ENCODE measurements around the gene CYP26A1. TPM values are rescaled to one million over a fixed set of nuclear protein-coding genes. Genes with fewer than 3 reads are reported as not detected.

CYP26A1 gene
- total RNA-seq, 1 donor: not detected

DNA sequence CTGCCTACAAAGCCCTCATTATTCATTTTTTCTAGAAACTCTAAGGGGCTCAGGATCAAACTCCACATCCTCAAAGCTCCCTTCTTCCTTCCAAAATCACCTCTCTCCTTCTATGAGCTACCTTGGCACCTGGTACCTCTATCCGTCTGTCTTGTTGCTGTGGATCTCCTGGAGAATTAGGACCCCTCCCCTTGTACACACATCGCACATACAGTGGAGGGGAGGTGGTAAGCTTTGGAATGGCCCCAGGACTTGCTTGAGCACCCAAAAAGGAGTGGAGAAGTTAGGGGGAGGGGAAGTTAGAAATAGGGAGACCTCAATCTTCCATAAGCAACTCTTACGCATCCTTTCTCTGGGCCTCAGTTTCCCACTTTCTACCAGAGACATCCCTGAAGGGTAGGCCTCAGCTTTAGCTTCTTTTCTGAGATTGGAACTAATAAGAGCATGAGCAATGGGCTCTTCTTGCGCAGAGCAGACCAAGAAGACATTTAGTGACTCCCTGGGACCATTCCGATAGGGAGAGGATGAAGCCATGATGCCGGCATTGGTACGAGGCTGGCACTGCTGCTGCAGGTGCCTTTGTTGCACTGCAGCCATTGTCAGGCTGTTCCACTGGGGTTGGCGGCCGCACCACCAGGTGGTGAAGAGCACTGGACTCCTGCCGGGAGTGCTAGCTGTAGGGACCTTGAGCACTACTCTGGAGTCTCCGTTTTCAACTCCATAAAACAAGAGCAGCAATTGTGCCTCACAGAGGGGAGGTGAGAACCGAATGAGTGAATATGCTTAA lies 8.6 kb upstream of the CYP26A1 start:
- H3K27me3 ChIP-seq (ENCODE audit: insufficient read depth, low read length): peaks cover 93% of the 10 kb centered on the region
- H3K4me2 ChIP-seq (ENCODE audit: insufficient read depth, low read length): no peak overlapping the region
- no peak overlapping the region for H3K27ac ChIP-seq (ENCODE audit: low read depth, low read length)

DNA sequence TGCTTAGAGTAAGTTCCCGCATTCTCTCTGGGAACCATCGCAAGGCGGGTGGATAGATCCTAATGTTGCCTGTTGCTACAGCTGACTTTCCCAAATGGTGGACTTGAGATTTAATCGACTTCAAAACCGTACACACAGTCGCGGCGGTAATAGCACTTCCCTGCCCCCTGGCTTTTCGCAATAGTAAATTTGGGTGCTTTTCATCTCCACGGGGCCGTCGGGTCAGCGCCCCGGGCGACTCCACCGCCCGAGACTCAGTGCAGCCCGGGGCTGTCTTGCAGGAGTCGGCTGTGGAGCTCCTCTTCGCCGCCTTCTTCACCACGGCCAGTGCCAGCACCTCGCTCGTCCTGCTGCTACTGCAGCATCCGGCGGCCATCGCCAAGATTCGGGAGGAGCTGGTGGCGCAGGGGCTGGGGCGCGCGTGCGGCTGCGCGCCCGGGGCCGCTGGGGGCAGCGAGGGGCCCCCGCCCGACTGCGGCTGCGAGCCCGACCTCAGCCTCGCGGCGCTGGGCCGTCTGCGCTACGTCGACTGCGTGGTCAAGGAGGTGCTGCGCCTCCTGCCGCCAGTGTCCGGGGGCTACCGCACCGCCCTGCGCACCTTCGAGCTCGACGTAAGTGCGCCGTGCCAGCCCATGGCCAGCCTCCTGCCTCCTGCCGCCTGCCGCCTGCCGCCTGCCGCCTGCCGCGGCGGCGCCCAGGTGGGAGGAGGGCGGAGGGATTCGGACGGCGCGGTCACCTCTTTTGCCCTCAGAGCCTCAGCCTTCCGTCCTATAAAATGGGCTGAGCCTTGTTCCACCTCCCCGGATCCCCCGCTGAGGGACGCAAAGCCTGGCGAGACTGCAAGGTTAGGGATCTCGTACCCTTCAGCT lies 7.8 kb upstream of the CYP26A1 start:
- peak; percentile 92 for DNase-seq (ENCODE audit: insufficient read length, low spot score, missing footprints)
- Histone ChIP-seq H3K27ac (ENCODE audit: low read depth, low read length) (no peak overlapping the region), H3K27me3 (ENCODE audit: insufficient read depth, low read length) (peaks cover 89% of the 10 kb centered on the region), H3K4me2 (ENCODE audit: insufficient read depth, low read length) (no peak overlapping the region), H3K79me2 (ENCODE audit: insufficient read depth, low read length) (no peaks in the 10 kb centered on the region), H3K4me3 (ENCODE audit: insufficient read depth, low read length) (peak overlapping the region; percentile 19), H3K4me1 (ENCODE audit: insufficient read depth, low read length) (peaks cover 6% of the 10 kb centered on the region), H3K36me3 (ENCODE audit: insufficient read depth, low read length) (no peaks in the 10 kb centered on the region), H4K20me1 (ENCODE audit: insufficient read depth, low read length) (no peaks in the 10 kb centered on the region), H3K9me3 (ENCODE audit: low read depth, low read length) (no peaks in the 10 kb centered on the region), H2AFZ (ENCODE audit: low read length) (no peak overlapping the region)
- no peak for TF ChIP-seq CTCF (IDR thresholded peaks at IDR 0.05; ENCODE audit: extremely low read depth, low read depth, low read length)

More for the DNA sequence above, 8.6 kb upstream of the CYP26A1 start:
- H3K4me3 ChIP-seq (ENCODE audit: insufficient read depth, low read length): no peak overlapping the region
- peaks cover 6% of the 10 kb centered on the region for H3K4me1 ChIP-seq (ENCODE audit: insufficient read depth, low read length)
- no peak overlapping the region for H2AFZ ChIP-seq (ENCODE audit: low read length)
- DNase-seq (ENCODE audit: insufficient read length, low spot score, missing footprints): peak; percentile 66
- H3K36me3 ChIP-seq (ENCODE audit: insufficient read depth, low read length): no peaks in the 10 kb centered on the region
- H4K20me1 ChIP-seq (ENCODE audit: insufficient read depth, low read length): no peaks in the 10 kb centered on the region
- no peaks in the 10 kb centered on the region for H3K79me2 ChIP-seq (ENCODE audit: insufficient read depth, low read length)
- no peak for TF ChIP-seq CTCF (IDR thresholded peaks at IDR 0.05; ENCODE audit: extremely low read depth, low read depth, low read length)
- H3K9me3 ChIP-seq (ENCODE audit: low read depth, low read length): no peaks in the 10 kb centered on the region

DNA sequence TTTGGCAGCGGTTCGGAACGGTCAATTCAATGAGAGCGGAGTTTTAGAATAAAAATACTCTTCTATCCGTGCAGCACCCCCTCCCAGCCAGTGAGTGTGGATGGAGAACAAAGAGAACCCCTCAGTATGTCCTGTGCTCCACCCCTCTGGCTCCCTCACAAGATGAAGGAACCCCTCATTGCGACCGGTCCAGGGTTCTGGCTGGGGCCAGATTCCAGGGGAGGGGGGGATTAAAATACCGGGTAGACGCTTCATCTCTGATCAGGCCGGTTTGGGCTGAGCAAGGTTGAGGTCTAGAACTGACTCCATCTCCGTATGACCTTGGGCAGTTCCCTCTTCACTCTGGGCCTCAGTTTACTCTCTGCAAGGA lies 7.2 kb upstream of the CYP26A1 start:
- Histone ChIP-seq H3K4me3 (ENCODE audit: insufficient read depth, low read length) (no peak overlapping the region), H3K9me3 (ENCODE audit: low read depth, low read length) (no peaks in the 10 kb centered on the region), H3K36me3 (ENCODE audit: insufficient read depth, low read length) (no peaks in the 10 kb centered on the region), H2AFZ (ENCODE audit: low read length) (no peak overlapping the region), H3K4me1 (ENCODE audit: insufficient read depth, low read length) (peaks cover 6% of the 10 kb centered on the region), H3K79me2 (ENCODE audit: insufficient read depth, low read length) (no peaks in the 10 kb centered on the region), H3K27ac (ENCODE audit: low read depth, low read length) (no peak overlapping the region), H3K4me2 (ENCODE audit: insufficient read depth, low read length) (no peak overlapping the region), H3K27me3 (ENCODE audit: insufficient read depth, low read length) (peaks cover 87% of the 10 kb centered on the region), H4K20me1 (ENCODE audit: insufficient read depth, low read length) (no peaks in the 10 kb centered on the region)
- TF ChIP-seq CTCF (IDR thresholded peaks at IDR 0.05; ENCODE audit: extremely low read depth, low read depth, low read length): no peak
- no peak for DNase-seq (ENCODE audit: insufficient read length, low spot score, missing footprints)
